Keratinocyte (primary cell): ENCODE measurements around the gene CALHM5.

Source experiments
- CTCF ChIP-seq, 3 experiments: IDR thresholded peaks in 1 of 3; conservative IDR thresholded peaks in 1 of 3; optimal IDR thresholded peaks in 1 of 3; 2 replicates in 2 of 3; 3 replicates in 1 of 3; pipeline versions ENCODE3 to v1.5.1; 2011; ENCODE audit warnings: low read length in 3 of 3, mild to moderate bottlenecking in 3 of 3, moderate library complexity in 2 of 3, control low read depth in 1 of 3, inconsistent platforms in 1 of 3; ENCODE audit not compliant: insufficient read depth in 2 of 3; ENCODE audit errors: extremely low read depth in 1 of 3
- EZH2 ChIP-seq: IDR thresholded peaks from one replicate; pipeline ENCODE4 v1.6.1; 2012; ENCODE audit warnings: inconsistent platforms, mild to moderate bottlenecking, low read length, moderate library complexity

- TF ChIP-seq CTCF (optimal IDR thresholded peaks at IDR 0.05 in 1 of 3, IDR thresholded peaks at IDR 0.05 in 1 of 3, conservative IDR thresholded peaks at IDR 0.05 in 1 of 3; ENCODE audit: extremely low read depth in 1 of 3, insufficient read depth in 2 of 3, low read length in 3 of 3), result peak in 1 of 3 experiments; percentile 12
- TF ChIP-seq EZH2, result no peak
These were observed 59.6 kb downstream of the CALHM5 start, which contains the start of gene RWDD1 for GRCh38 chr6:116570856-116571682.
